ENCODE results near the gene ZNHIT2. TPM values are rescaled to one million over a fixed set of nuclear protein-coding genes. Genes with fewer than 3 reads are reported as not detected.
A peak's percentile ranks its signal among the peaks of the same experiment; 100 is the strongest.

The ZNHIT2 gene
- total and polyA plus RNA-seq, 2 of the 8 experiments (the other 6 are each of a cell fraction or from before 2014, with no cell fraction given) = 13.0 to 16.1 TPM

GRCh38 chr11:65134240-65134951 is 16.9 kb upstream of the ZNHIT2 start, which contains the start of gene SYVN1 (continued):
- TF ChIP-seq SRF (IDR thresholded peaks at IDR 0.05; ENCODE audit: low read depth, low read length) = no peak
- peak; percentile 89 to 91; a peak in 3 of 4 replicates for TF ChIP-seq SIN3A (conservative IDR thresholded peaks at IDR 0.05 in 1 of 2, IDR thresholded peaks at IDR 0.05 in 1 of 2; ENCODE audit: low read depth in 1 of 2, low read length in 2 of 2)
- no peak for TF ChIP-seq CBX5 (IDR thresholded peaks at IDR 0.05; ENCODE audit: low read depth, low read length)
- peak; percentile 92 for TF ChIP-seq GABPA (IDR thresholded peaks at IDR 0.05; ENCODE audit: borderline replicate concordance, insufficient read depth, low read length)
- TF ChIP-seq SP4 (IDR thresholded peaks at IDR 0.05; ENCODE audit: low read length) = no peak; the same call in 1 of the 2 replicates
